Mesenchymal stem cell (in vitro differentiated cells and primary cell): ENCODE data around the gene ITGA2.

Experiments
- DNase-seq: peaks from one replicate; pipeline ENCODE4 v3.0.0-alpha.2; 2013
- H2AFZ ChIP-seq: one replicate; pipeline ENCODE4 v1.6.1; 2013; ENCODE audit warnings: low read depth, mild to moderate bottlenecking, control low read depth, inconsistent platforms, low read length, moderate library complexity
- H2AK5ac ChIP-seq: 2 replicates; pipeline ENCODE4 v1.6.1; 2013; ENCODE audit warnings: low read length, moderate library complexity, mild to moderate bottlenecking, inconsistent platforms; ENCODE audit not compliant: severe bottlenecking
- H2BK120ac ChIP-seq: one replicate; pipeline ENCODE4 v1.6.1; 2013; ENCODE audit warnings: low read depth, mild to moderate bottlenecking, inconsistent platforms, low read length, moderate library complexity
- H2BK12ac ChIP-seq, 2 experiments: one replicate each; pipeline ENCODE4 v1.6.1; 2013; ENCODE audit warnings: inconsistent platforms in 2 of 2, low read length in 2 of 2, mild to moderate bottlenecking in 2 of 2, moderate library complexity in 2 of 2, control low read depth in 1 of 2
- H2BK15ac ChIP-seq: one replicate; pipeline ENCODE4 v1.6.1; 2013; ENCODE audit warnings: mild to moderate bottlenecking, low read depth, inconsistent platforms; ENCODE audit not compliant: poor library complexity, severe bottlenecking
- H2BK5ac ChIP-seq: 2 replicates; pipeline ENCODE4 v1.6.1; 2013; ENCODE audit warnings: low read depth, mild to moderate bottlenecking, low read length, control low read depth, inconsistent platforms; ENCODE audit not compliant: poor library complexity, severe bottlenecking
- H3K14ac ChIP-seq, 2 experiments: one replicate each; pipeline ENCODE4 v1.6.1; 2013; ENCODE audit warnings: inconsistent platforms in 2 of 2, low read length in 2 of 2, control low read depth in 1 of 2, mild to moderate bottlenecking in 1 of 2, moderate library complexity in 1 of 2
- H3K18ac ChIP-seq, 2 experiments: one replicate each; pipeline ENCODE4 v1.6.1; 2013; ENCODE audit warnings: inconsistent platforms in 2 of 2, low read length in 2 of 2, control low read depth in 1 of 2, low read depth in 1 of 2, mild to moderate bottlenecking in 1 of 2
- H3K23ac ChIP-seq, 2 experiments: one replicate each; pipeline ENCODE4 v1.6.1; 2013; ENCODE audit warnings: inconsistent platforms in 2 of 2, low read length in 2 of 2, mild to moderate bottlenecking in 2 of 2, moderate library complexity in 2 of 2, control low read depth in 1 of 2
- H3K27ac ChIP-seq: 2 replicates; pipeline ENCODE4 v1.5.1; 2013; ENCODE audit warnings: mild to moderate bottlenecking, moderate library complexity, low read length, control low read depth, inconsistent platforms; ENCODE audit not compliant: poor library complexity, severe bottlenecking
- H3K27me3 ChIP-seq, 2 experiments: 2 replicates each; pipeline versions ENCODE4 v1.6.1 to v1.7.0; 2013; ENCODE audit warnings: low read length in 2 of 2, mild to moderate bottlenecking in 2 of 2, moderate library complexity in 2 of 2, control low read depth in 1 of 2, inconsistent platforms in 1 of 2; ENCODE audit not compliant: control insufficient read depth in 1 of 2, insufficient read depth in 1 of 2
- H3K36me3 ChIP-seq, 2 experiments: 2 replicates each; pipeline versions ENCODE4 v1.6.1 to v1.7.0; 2013; ENCODE audit warnings: low read length in 2 of 2, control low read depth in 1 of 2, inconsistent platforms in 1 of 2, low read depth in 1 of 2, mild to moderate bottlenecking in 1 of 2; ENCODE audit not compliant: insufficient read depth in 2 of 2, control insufficient read depth in 1 of 2
- H3K4ac ChIP-seq, 2 experiments: one replicate each; pipeline ENCODE4 v1.6.1; 2013; ENCODE audit warnings: inconsistent platforms in 2 of 2, low read length in 2 of 2, mild to moderate bottlenecking in 2 of 2, moderate library complexity in 2 of 2, control low read depth in 1 of 2, low read depth in 1 of 2
- H3K4me1 ChIP-seq: 2 replicates; pipeline ENCODE4 v1.6.1; 2013; ENCODE audit warnings: low read depth, low read length, control low read depth; ENCODE audit not compliant: control insufficient read depth, insufficient read depth
- H3K4me2 ChIP-seq: 2 replicates; pipeline ENCODE4 v1.6.1; 2013; ENCODE audit warnings: low read length, mild to moderate bottlenecking, inconsistent platforms; ENCODE audit not compliant: poor library complexity, severe bottlenecking
- H3K4me3 ChIP-seq, 2 experiments: 2 replicates each; pipeline versions ENCODE4 v1.5.1 to v1.7.0; 2013; ENCODE audit warnings: low read length in 2 of 2, mild to moderate bottlenecking in 2 of 2, control low read depth in 1 of 2, low read depth in 1 of 2; ENCODE audit not compliant: insufficient read depth in 1 of 2
- H3K79me1 ChIP-seq: replicated peaks from 2 replicates; pipeline ENCODE4 v1.6.1; 2013; ENCODE audit warnings: mild to moderate bottlenecking, control low read depth, low read length, inconsistent platforms; ENCODE audit not compliant: poor library complexity, severe bottlenecking
- H3K9ac ChIP-seq: 2 replicates; pipeline ENCODE4 v1.7.0; 2013; ENCODE audit warnings: mild to moderate bottlenecking, low read length, moderate library complexity
- H3K9me3 ChIP-seq: 2 replicates; pipeline ENCODE4 v1.7.0; 2013; ENCODE audit warnings: mild to moderate bottlenecking, low read length; ENCODE audit not compliant: control insufficient read depth
- H4K8ac ChIP-seq: one replicate; pipeline ENCODE4 v1.6.1; 2013; ENCODE audit warnings: inconsistent platforms, mild to moderate bottlenecking, low read length, moderate library complexity
- H4K91ac ChIP-seq: one replicate; pipeline ENCODE4 v1.6.1; 2013; ENCODE audit warnings: mild to moderate bottlenecking, low read length, inconsistent platforms
- WGBS: methylation state at CpG from one replicate; pipeline ENCODE4 v1.1.7; 2013; ENCODE audit warnings: mixed read lengths; 5-methylcytosine and 5-hydroxymethylcytosine counted together

Gene ITGA2

DNA sequence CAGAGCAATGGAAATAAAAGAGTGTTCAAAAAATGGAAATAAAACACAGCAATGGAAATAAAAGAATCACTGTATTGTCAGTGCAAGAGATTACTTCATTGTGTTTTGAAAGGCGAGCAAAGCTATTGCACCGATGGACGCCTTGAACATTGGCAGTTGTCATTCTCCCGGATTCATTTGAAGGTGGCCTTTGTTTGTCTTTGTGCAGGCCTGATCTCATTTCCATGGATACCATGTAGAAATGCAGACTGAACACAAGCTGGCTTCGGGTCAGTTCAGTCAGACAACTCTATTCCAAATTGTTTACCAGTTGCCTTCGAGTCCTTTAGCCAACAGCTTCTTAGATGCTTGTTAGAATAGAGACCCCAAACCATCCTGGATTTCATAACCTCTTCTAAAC is 8.3 kb downstream of the ITGA2 start:
- H3K14ac ChIP-seq, result no peak overlapping the region
- no peak overlapping the region for H3K9ac ChIP-seq
- no peak for DNase-seq
- no peak overlapping the region for H4K8ac ChIP-seq
- H3K9me3 ChIP-seq, result no peaks in the 10 kb centered on the region
- H2AK5ac ChIP-seq, result no peak overlapping the region
- H2BK120ac ChIP-seq, result no peak overlapping the region
- H3K4me3 ChIP-seq, result no peak overlapping the region
- peak overlapping the region; percentile 41 for H3K4me2 ChIP-seq
- H2AFZ ChIP-seq, result no peak overlapping the region
- H3K36me3 ChIP-seq, result peaks cover 0 to 7% of the 10 kb centered on the region in 2 experiments
- peaks cover 20% of the 10 kb centered on the region for H3K79me1 ChIP-seq
- no peaks in the 10 kb centered on the region for H3K27me3 ChIP-seq
- no peak overlapping the region for H4K91ac ChIP-seq
- no peak overlapping the region for H3K18ac ChIP-seq
- peak overlapping the region; percentile 78 for H3K27ac ChIP-seq
- no peak overlapping the region for H3K4ac ChIP-seq
- H3K4me1 ChIP-seq, result no peaks in the 10 kb centered on the region
- no peak overlapping the region for H2BK12ac ChIP-seq
- no peak overlapping the region for H2BK15ac ChIP-seq
- no peak overlapping the region for H2BK5ac ChIP-seq
- no peak overlapping the region for H3K23ac ChIP-seq
- WGBS, result 90% methylated on average over 5 of the region's 6 CpGs

DNA sequence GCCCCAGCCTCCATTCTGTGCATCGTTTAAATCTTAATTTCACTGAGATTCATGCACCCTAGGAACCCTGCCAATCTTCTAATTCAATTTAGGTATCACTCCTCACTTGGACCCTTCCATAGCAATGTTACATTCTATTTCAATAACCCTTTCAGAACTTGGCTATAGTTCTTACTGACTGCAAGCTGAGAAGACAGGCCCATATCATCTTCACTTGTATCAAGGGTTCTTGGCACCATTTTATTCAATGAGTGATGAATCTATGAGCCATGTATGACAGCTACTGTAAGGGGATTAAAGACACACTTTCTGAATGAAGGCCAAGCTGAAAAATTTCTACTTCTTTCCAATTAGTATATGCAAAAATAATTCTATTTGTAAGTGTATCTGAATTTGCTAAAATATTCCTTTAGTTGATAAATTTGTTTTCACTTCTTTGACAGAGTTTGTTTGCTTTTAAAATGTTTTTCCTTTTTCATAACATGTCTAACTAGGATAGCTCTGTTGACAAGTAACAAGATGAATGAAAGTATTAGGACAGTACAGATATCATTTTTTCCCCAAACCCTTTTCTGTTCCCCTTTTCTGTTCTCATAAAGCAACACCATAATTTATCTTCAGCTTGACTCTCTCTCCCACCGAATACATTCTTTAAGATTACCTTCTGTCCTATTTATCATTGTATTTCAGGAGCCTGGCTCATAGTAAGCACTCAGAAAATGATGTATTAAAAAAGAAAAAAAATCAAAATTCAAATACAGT is 9.6 kb downstream of the ITGA2 start:
- no peaks in the 10 kb centered on the region for H3K27me3 ChIP-seq
- H2AK5ac ChIP-seq, result no peak overlapping the region
- no peak overlapping the region for H4K8ac ChIP-seq
- no peak overlapping the region for H3K27ac ChIP-seq
- H2BK15ac ChIP-seq, result no peak overlapping the region
- H2BK5ac ChIP-seq, result no peak overlapping the region
- no peak overlapping the region for H3K14ac ChIP-seq
- H2AFZ ChIP-seq, result no peak overlapping the region
- peak overlapping the region; percentile 69 for H3K9ac ChIP-seq
- H3K4me3 ChIP-seq, result no peak overlapping the region
- 60% methylated on average over 2 of the region's 2 CpGs for whole genome bisulfite sequencing
- no peak overlapping the region for H3K4me2 ChIP-seq
- DNase-seq, result no peak
- no peak overlapping the region for H2BK120ac ChIP-seq
- no peaks in the 10 kb centered on the region for H3K9me3 ChIP-seq
- no peak overlapping the region for H4K91ac ChIP-seq
- H3K23ac ChIP-seq, result no peak overlapping the region
- H3K4me1 ChIP-seq, result no peaks in the 10 kb centered on the region
- no peak overlapping the region for H2BK12ac ChIP-seq
- no peaks in the 10 kb centered on the region for H3K36me3 ChIP-seq
- no peak overlapping the region for H3K18ac ChIP-seq
- H3K79me1 ChIP-seq, result peaks cover 25% of the 10 kb centered on the region
- peak overlapping the region in 1 of 2 experiments; percentile 28 for H3K4ac ChIP-seq

DNA sequence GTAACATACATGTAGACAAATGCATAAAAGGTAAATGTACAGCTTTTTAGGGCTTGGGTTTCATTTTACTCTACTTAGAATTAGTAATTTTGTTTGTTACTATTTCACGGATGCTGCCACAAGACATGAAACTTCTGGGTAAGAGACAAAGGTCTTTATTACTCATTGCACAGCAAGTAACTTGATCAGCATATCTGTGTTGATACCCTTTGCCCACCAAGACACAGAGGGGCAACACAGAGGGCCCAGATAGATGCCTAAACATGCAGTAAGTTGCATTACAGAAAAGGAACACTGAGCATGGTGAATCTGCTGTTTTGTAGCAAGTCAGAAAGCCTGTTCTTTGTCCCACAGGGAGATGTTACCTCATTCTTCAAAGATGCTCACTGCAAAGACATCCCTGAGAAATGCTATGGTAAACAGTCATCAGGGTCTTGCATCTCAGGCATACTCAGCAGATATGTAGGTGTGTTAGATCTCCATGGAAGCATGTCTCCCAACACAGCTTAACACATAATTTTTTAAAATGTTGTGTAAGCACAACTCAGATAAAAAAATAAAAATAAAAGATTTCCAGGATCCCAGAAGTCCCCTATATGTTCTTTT is 10.3 kb downstream of the ITGA2 start:
- Histone ChIP-seq H3K9ac (peak overlapping the region; percentile 72), H3K4me1 (no peaks in the 10 kb centered on the region)

DNA sequence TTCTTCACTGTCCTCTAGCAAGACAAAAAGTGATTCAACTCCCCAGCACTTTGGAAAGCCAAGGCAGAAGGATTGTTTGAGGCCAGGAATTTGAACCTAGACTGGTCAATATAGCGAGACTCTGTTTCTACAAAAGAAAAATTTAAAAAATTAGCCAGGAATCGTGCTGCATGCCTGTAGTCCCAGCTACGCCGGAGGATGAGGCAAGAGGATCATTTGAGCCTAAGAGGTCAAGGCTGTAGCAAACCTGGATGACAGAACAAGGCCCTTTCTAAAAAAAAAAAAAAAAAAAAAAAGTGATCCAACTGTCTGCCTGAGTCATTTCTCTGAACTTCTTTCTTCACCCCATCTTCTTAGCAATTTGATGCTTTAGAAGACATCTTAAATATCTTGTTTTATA is 12.4 kb downstream of the ITGA2 start:
- Histone ChIP-seq H3K4me1 (no peaks in the 10 kb centered on the region), H2AK5ac (no peak overlapping the region), H3K4me3 (no peak overlapping the region), H3K9ac (peak overlapping the region; percentile 6), H3K18ac (no peak overlapping the region), H3K9me3 (no peaks in the 10 kb centered on the region), H3K4ac (peak overlapping the region in 1 of 2 experiments; percentile 16), H2BK12ac (no peak overlapping the region), H4K91ac (no peak overlapping the region), H2AFZ (no peak overlapping the region), H3K36me3 (peaks cover 0 to 8% of the 10 kb centered on the region in 2 experiments), H2BK15ac (no peak overlapping the region), H3K4me2 (no peak overlapping the region), H2BK120ac (no peak overlapping the region), H3K27me3 (no peaks in the 10 kb centered on the region), H4K8ac (no peak overlapping the region), H3K27ac (no peak overlapping the region), H3K14ac (no peak overlapping the region), H3K23ac (no peak overlapping the region), H2BK5ac (no peak overlapping the region), H3K79me1 (peaks cover 20% of the 10 kb centered on the region)
- 99% methylated on average over 4 of the region's 4 CpGs for WGBS
- no peak for DNase-seq

More for the DNA sequence above, 10.3 kb downstream of the ITGA2 start:
- no CpG with 5 or more reads among the region's 1 CpG for WGBS
- Histone ChIP-seq H3K14ac (no peak overlapping the region), H2AK5ac (peak overlapping the region; percentile 31), H2BK120ac (no peak overlapping the region), H2BK15ac (no peak overlapping the region), H3K27ac (no peak overlapping the region), H3K9me3 (no peaks in the 10 kb centered on the region), H3K79me1 (peaks cover 24% of the 10 kb centered on the region), H2BK12ac (peak overlapping the region in 1 of 2 experiments; percentile 63), H4K8ac (peak overlapping the region; percentile 63), H3K4ac (no peak overlapping the region), H3K36me3 (peaks cover 0 to 6% of the 10 kb centered on the region in 2 experiments), H4K91ac (no peak overlapping the region), H3K4me2 (no peak overlapping the region), H3K27me3 (no peaks in the 10 kb centered on the region), H2AFZ (no peak overlapping the region), H3K18ac (peak overlapping the region; percentile 34 to 70), H3K4me3 (no peak overlapping the region), H2BK5ac (no peak overlapping the region), H3K23ac (peak overlapping the region in 1 of 2 experiments; percentile 83)
- peak; percentile 56 for DNase-seq
